HG03060 (cell line): ENCODE results near the gene SIRT4.
"Not testable (repeated sequence)": the region's sequence is repeated elsewhere in the genome, so short reads cannot be mapped to it uniquely, and the experiment has no call there.

Experiments used
- ATAC-seq: cut with Tn5 transposase; IDR thresholded peaks from one replicate; pipeline ENCODE4 v1.9.1; 2021; ENCODE audit warnings: low read depth, moderate number of reproducible peaks; ENCODE audit not compliant: unreplicated experiment

Gene SIRT4

GRCh38 chr12:120301962-120302815 is at the start of gene SIRT4:
SIRT4 (plus strand) TSS chr12:120302321; CDS start chr12:120303562, 1,241 bp downstream.
- peak; percentile 96 for ATAC-seq

GRCh38 chr12:120253313-120253712 is 48.8 kb upstream of the SIRT4 start:
- not testable (repeated sequence) for ATAC-seq

GRCh38 chr12:120254809-120255208 is 47.3 kb upstream of the SIRT4 start:
- no peak for ATAC-seq

GRCh38 chr12:120257041-120257821 is 44.9 kb upstream of the SIRT4 start:
- ATAC-seq = no peak

- ATAC-seq = no peak
Measured at GRCh38 chr12:120258323-120258896, 43.7 kb upstream of the SIRT4 start.

- no peak for ATAC-seq
Measured at GRCh38 chr12:120259418-120260202, 42.5 kb upstream of the SIRT4 start.

- no peak for ATAC-seq
Measured at GRCh38 chr12:120260607-120261006, 41.5 kb upstream of the SIRT4 start.

- ATAC-seq = no peak
Measured at GRCh38 chr12:120261951-120262851, 39.9 kb upstream of the SIRT4 start.

GRCh38 chr12:120262852-120263747 is 39.0 kb upstream of the SIRT4 start:
- no peak for ATAC-seq

GRCh38 chr12:120263748-120264085 is 38.4 kb upstream of the SIRT4 start:
- no peak for ATAC-seq

- ATAC-seq = no peak
Measured at GRCh38 chr12:120264086-120264903, 37.8 kb upstream of the SIRT4 start.

GRCh38 chr12:120264904-120265472 is 37.1 kb upstream of the SIRT4 start:
- no peak for ATAC-seq

- ATAC-seq = no peak
Measured at GRCh38 chr12:120265473-120266179, 36.5 kb upstream of the SIRT4 start, which contains the start of gene PXN. PXN (minus strand) TSS chr12:120265730; CDS start chr12:120265629, 101 bp downstream.

GRCh38 chr12:120266180-120266870 is 35.8 kb upstream of the SIRT4 start:
- no peak for ATAC-seq

- ATAC-seq = no peak
Measured at GRCh38 chr12:120267736-120268135, 34.4 kb upstream of the SIRT4 start.

- ATAC-seq = no peak
Measured at GRCh38 chr12:120276734-120277133, 25.4 kb upstream of the SIRT4 start.
